Activated CD8-positive, alpha-beta T cell treated with anti-CD3 and anti-CD28 coated beads for 36 hours (primary cell): Measurements from ENCODE around the gene TMEM165. TPM values are rescaled to one million over a fixed set of nuclear protein-coding genes. Genes with fewer than 3 reads are reported as not detected.

Experiments
- ATAC-seq: fragments of 200-7000 bp; cut with Tn5 transposase; one replicate; pipeline ENCODE4 v1.10.0; 2021; ENCODE audit warnings: mild to moderate bottlenecking, moderate library complexity
- CTCF ChIA-PET: fragments of 350-600 bp; sonication (Branson Sonifier 250); formaldehyde crosslinking; loops from one replicate; lab custom pipeline; 2021; ENCODE audit warnings: antibody characterized with exemption; lab: Charles Lee
- POLR2A ChIA-PET: fragments of 350-600 bp; sonication (Branson Sonifier 250); formaldehyde crosslinking; loops from one replicate; lab custom pipeline; 2021; ENCODE audit warnings: antibody characterized with exemption; lab: Charles Lee
- DNase-seq: peaks from one replicate; pipeline ENCODE4 v3.0.0-alpha.2; 2020
- H3K27ac Mint-ChIP-seq: one replicate; pipeline ENCODE4 v1.8.0; 2021; ENCODE audit warnings: mild to moderate bottlenecking, mixed read lengths
- H3K27me3 Mint-ChIP-seq: one replicate; pipeline ENCODE4 v1.8.0; 2021; ENCODE audit warnings: mixed read lengths
- H3K36me3 Mint-ChIP-seq: one replicate; pipeline ENCODE4 v1.8.0; 2021; ENCODE audit warnings: low read depth, mixed read lengths
- H3K4me1 Mint-ChIP-seq: one replicate; pipeline ENCODE4 v1.8.0; 2021; ENCODE audit warnings: low read depth, mixed read lengths
- H3K4me3 Mint-ChIP-seq: one replicate; pipeline ENCODE4 v1.8.0; 2021; ENCODE audit warnings: mild to moderate bottlenecking, moderate library complexity, mixed read lengths
- H3K9me3 Mint-ChIP-seq: one replicate; pipeline ENCODE4 v1.8.0; 2021; ENCODE audit warnings: mixed read lengths
- CTCF ChIP-seq: fragments of 200-600 bp; IDR thresholded peaks from one replicate; pipeline ENCODE4 v1.8.0; 2022; ENCODE audit warnings: antibody characterized with exemption, mild to moderate bottlenecking
- intact Hi-C: fragments of 100-400 bp; cut with micrococcal nuclease; formaldehyde crosslinking; loops from one replicate; pipeline ENCODE4 v1.10.0; 2022
- total RNA-seq, 2 experiments: library from RNA; stranded (reverse); gene quantifications; one replicate each; pipeline ENCODE4 v1.2.3, GENCODE V29; 2021

TMEM165 gene
- total RNA-seq, result 10 to 100 TPM; 46.6 to 46.9 TPM

- H3K4me1 Mint-ChIP-seq, result peaks cover 35% of the 10 kb centered on the region
- peaks cover 27% of the 10 kb centered on the region for H3K36me3 Mint-ChIP-seq
- TF ChIP-seq CTCF, result no peak
- peak; percentile 93 for DNase-seq
- POLR2A ChIA-PET, result interaction anchor here (0.6 to 1.9 kb wide), 6 partner anchors 13 to 167 kb away, joined by 3 to 10 read pairs (median 6); partner anchors contain the start of gene SRD5A3
- CTCF ChIA-PET, result interaction anchor here (0.6 to 2.8 kb wide), 9 partner anchors 11 to 647 kb away, joined by 3 to 28 read pairs (median 4); partner anchors contain the start of gene SRD5A3
- peak within 1 kb of the TSS; percentile 95 for H3K27ac Mint-ChIP-seq
- no peaks in the 10 kb centered on the region for H3K27me3 Mint-ChIP-seq
- intact Hi-C loops, result loop anchor here (2.0 kb wide), 1 partner anchor 49 kb away; the partner anchor contains the start of gene SRD5A3
- peak; percentile 95 for ATAC-seq
- H3K9me3 Mint-ChIP-seq, result no peaks in the 10 kb centered on the region
- peak within 1 kb of the TSS; percentile 95 for H3K4me3 Mint-ChIP-seq
These were observed at the start of gene TMEM165 for GRCh38 chr4:55395529-55396307. TSS of gene TMEM165 (plus strand) at chr4:55395957. CDS start at chr4:55396190, 233 bp downstream.

GRCh38 chr4:55345980-55346850, 49.5 kb upstream of the TMEM165 start, which contains the start of gene SRD5A3:
TSS of gene SRD5A3 (plus strand) at chr4:55346242. CDS start at chr4:55346337, 95 bp downstream.
- CTCF ChIA-PET, result interaction anchor here (0.6 to 4.8 kb wide), 40 partner anchors 9 to 603 kb away, joined by 3 to 28 read pairs (median 4); partner anchors contain the start of genes CEP135 and TMEM165
- ATAC-seq, result peak; percentile 89
- Mint-ChIP-seq H3K27me3 (no peaks in the 10 kb centered on the region), H3K36me3 (no peaks in the 10 kb centered on the region), H3K27ac (peak within 1 kb of the TSS; percentile 91), H3K4me1 (peaks cover 21% of the 10 kb centered on the region), H3K9me3 (peaks cover 4% of the 10 kb centered on the region), H3K4me3 (peak within 1 kb of the TSS; percentile 83)
- POLR2A ChIA-PET, result interaction anchor here (0.7 to 2.7 kb wide), 5 partner anchors 10 to 100 kb away, joined by 4 to 10 read pairs (median 5); partner anchors contain the start of gene TMEM165
- TF ChIP-seq CTCF, result peak; percentile 98
- peak; percentile 83 for DNase-seq
- intact Hi-C loops, result loop anchor here (2.0 to 5.0 kb wide), 2 partner anchors 49 to 206 kb away; partner anchors contain the start of gene TMEM165

GRCh38 chr4:55346851-55347255, 48.9 kb upstream of the TMEM165 start:
- H3K4me3 Mint-ChIP-seq, result peak overlapping the region; percentile 83
- no peak for ATAC-seq
- no peaks in the 10 kb centered on the region for H3K36me3 Mint-ChIP-seq
- intact Hi-C loops, result loop anchor here (2.0 to 5.0 kb wide), 2 partner anchors 48 to 205 kb away; partner anchors contain the start of gene TMEM165
- H3K27ac Mint-ChIP-seq, result peak overlapping the region; percentile 85
- TF ChIP-seq CTCF, result no peak
- no peak for DNase-seq
- H3K4me1 Mint-ChIP-seq, result peaks cover 23% of the 10 kb centered on the region
- POLR2A ChIA-PET, result interaction anchor here (1.6 to 2.7 kb wide), 3 partner anchors 19 to 99 kb away, joined by 4 to 10 read pairs (median 6); partner anchors contain the start of gene TMEM165
- CTCF ChIA-PET, result interaction anchor here (0.7 to 4.8 kb wide), 13 partner anchors 9 to 520 kb away, joined by 3 to 28 read pairs (median 10); partner anchors contain the start of gene TMEM165
- no peaks in the 10 kb centered on the region for H3K27me3 Mint-ChIP-seq
- H3K9me3 Mint-ChIP-seq, result peaks cover 4% of the 10 kb centered on the region

GRCh38 chr4:55347610-55348228, 48.0 kb upstream of the TMEM165 start:
- POLR2A ChIA-PET, result interaction anchor here (1.6 to 2.7 kb wide), 2 partner anchors 48 to 99 kb away, joined by 4 to 10 read pairs; partner anchors contain the start of gene TMEM165
- no peak for TF ChIP-seq CTCF
- peaks cover 25% of the 10 kb centered on the region for H3K4me1 Mint-ChIP-seq

More at GRCh38 chr4:55347610-55348228, 48.0 kb upstream of the TMEM165 start:
- DNase-seq (no peak), ATAC-seq (no peak)
- H3K4me3 Mint-ChIP-seq, result peak overlapping the region; percentile 83
- H3K27me3 Mint-ChIP-seq, result no peaks in the 10 kb centered on the region
- intact Hi-C loops, result loop anchor here (2.0 to 5.0 kb wide), 2 partner anchors 47 to 205 kb away; partner anchors contain the start of gene TMEM165
- H3K36me3 Mint-ChIP-seq, result peaks cover 5% of the 10 kb centered on the region
- H3K27ac Mint-ChIP-seq, result peak overlapping the region; percentile 36
- peaks cover 4% of the 10 kb centered on the region for H3K9me3 Mint-ChIP-seq
- CTCF ChIA-PET, result interaction anchor here (0.7 to 4.8 kb wide), 10 partner anchors 8 to 507 kb away, joined by 3 to 28 read pairs (median 5); partner anchors contain the start of gene TMEM165
